NCI-H1436 (cell line): ENCODE results near the gene TRPM3.

Experiments
- DNase-seq: peaks from one replicate; lab custom pipeline; 2025; lab: John Stamatoyannopoulos, UW

The TRPM3 gene

DNA sequence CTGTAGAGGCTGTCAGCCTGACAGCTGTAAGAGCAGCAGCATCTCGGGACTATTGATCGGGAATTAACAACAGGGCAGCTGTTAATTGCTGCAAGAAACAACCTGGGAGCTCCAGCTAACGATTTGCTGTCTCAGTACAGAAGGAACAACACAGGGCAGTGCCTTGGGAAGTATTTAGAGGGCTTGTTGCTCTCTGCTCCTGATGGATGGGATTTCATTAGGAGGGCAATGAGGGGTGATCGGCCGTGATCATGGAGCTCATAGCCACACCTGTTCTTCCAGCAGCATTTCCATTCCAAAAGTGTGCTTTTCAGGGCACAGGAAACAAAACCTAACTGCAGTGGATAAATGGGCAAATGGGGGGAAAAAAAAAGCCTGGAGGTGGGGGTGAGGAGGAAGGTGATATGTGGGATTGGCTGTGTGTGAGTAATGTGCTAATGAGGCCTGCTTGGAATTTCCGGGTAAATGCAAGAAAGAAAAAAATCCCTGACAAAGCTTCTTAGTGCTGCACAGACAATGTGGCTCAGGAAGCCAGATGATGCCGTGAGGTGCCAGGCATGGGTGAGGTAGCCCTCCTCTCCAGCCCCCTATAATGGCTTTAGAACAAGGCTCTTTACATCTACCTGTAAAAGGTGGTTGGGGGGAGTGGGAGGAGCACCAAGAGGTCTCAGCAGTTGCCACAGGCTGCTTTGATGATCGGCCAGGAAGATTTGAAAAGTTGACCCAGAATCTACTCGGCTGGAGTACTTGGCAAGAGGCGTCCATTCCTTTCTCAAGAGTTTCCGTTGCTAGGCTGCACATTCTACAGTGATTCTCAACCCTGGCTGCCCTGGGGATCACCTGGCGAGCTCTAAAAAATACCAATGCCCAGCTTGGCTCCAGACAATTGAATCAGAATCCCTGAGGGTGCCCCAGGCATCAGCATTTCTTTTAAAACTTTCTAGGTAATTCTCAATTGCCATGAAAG lies 567.4 kb downstream of the TRPM3 start:
- no peak for DNase-seq

DNA sequence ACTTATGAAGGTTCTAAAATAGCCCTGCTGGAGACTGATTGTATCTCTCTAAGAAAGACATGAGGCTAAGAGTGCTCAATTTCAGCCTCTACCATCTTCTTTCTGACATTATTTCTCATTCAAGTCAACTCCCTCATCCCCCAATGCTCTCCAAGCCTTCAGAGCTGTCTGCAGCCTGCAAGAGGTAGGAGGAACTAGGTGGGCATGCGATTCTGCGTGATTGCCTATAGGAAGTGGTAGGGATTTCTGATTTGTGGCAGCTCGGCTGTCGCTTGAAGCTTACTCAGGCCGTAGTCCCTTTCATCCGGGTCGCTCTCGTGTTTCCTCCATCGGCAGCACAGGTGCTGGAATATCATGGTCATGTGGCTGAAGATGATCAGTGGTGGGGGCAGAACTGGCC lies 568.9 kb downstream of the TRPM3 start:
- DNase-seq: no peak

DNA sequence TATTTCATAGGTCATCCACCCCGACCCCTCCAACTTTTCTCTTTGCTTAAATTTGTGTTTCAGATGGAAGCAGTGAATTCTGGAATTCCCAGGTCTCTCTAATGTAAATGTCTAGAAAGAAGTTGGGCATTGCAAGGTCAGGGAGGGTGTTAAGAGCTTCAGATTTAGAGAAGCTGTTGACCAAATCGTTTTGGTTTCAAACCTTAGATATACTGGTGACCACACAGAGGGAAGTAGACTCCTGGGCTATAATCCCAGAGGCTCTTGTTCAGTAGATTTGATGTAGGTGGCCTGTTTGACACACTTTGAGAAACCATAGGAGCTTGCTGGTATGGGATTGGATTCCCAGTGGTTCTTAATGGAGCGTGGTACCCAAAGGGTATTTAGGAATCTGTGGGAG lies 569.6 kb downstream of the TRPM3 start:
- no peak for DNase-seq

DNA sequence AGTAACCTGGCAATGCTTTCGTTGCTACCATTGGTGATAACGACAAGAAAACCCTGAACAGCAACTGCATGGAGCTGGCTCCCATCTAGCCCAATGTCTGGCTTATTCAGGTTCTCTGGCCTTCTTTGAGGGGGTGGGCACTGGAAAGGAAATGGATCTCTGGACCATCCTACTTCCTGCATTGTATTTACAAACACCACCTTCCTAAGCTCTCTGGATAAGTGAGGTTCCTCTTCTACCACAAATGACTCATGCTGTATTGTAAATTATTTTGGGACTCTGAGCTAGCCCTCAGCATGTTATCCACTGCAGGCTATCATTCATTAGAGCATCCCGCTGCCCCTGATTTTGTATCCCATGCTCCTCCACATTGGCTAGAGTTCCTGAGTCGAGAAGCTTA lies 570.0 kb downstream of the TRPM3 start:
- DNase-seq: no peak

DNA sequence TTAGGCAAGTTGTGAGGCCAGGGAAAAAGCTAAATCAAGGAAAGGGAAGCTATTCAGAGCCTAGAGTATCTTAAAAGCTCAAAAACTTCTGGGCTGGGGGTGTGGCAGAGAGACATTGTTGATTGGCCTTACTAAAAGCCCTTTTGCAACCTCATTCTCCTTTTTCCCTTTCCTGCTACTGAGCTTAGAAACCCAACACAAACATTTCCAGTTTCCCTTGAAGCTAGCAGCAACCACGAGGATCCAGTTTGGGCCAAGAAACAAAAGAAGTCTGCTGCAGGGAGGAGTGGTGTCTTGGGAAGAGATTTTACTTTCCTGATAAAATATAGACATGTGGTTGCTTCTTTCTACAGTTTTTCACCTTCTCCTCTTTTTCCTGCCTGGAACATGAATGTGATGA lies 571.5 kb downstream of the TRPM3 start:
- no peak for DNase-seq

DNA sequence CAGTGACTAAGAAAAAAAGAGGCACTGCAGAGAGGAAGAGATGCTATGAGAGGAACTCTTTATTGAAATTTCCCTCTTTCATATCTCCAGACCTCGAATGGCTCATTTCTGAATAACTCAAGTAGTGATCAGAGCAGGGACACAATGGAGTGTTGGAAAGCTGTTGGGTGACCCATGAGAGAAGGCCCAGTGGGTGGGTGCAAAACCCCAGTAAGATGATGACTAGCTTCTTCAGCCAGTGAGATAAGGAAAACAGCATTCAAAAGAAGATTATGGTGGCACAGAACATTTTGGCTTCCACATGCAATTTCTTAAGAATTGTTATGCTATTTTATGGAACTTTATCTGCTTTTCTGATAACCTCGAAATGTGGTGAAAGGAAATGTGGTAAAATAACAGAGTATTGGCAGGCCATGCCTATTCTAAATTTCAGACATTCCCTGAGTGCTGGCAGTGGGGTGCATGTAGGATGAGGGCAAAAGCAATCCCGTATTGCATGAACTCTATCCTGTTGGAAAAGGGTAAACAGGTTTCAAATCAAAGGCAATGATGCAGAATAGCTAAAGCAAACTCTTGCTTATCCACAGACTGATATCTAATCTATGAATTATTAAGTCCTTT lies 579.0 kb downstream of the TRPM3 start:
- no peak for DNase-seq

DNA sequence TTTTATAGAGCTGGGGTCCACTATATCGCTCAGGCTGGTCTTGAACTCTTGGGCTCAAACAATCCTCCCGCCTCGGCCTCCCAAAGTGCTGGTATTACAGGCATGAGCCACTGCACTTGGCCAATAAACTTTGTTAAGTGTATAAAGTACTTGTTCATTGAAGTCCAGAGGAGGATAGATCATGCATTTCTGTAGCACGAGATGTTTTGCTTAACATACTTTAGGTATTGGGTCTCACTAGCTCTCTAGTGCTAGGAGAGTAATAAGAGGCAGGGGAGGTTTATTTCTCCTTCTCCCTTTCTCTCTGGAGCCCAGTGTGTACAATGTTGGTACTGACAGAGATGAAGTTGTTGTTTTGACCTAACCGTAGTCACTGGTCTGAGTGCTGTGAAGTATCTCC lies 581.4 kb downstream of the TRPM3 start:
- no peak for DNase-seq

DNA sequence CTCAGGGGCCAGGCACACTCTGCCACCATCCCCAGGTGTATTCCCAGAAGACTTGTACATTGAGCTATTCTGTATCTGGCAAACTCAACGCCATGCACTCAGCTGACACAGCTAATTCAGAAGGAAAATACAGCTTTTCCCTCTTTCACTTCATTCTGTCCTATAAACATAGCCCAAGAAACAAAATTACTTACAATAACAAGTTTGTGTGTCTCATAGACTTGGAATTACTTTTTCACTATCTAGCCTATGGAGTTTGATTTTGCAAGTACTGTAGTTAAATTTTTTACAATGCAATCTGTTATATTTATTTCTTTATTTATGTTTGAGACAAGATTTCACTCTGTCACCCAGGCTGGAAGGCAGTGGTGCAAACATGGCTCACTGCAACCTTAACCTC lies 581.9 kb downstream of the TRPM3 start:
- DNase-seq: no peak

DNA sequence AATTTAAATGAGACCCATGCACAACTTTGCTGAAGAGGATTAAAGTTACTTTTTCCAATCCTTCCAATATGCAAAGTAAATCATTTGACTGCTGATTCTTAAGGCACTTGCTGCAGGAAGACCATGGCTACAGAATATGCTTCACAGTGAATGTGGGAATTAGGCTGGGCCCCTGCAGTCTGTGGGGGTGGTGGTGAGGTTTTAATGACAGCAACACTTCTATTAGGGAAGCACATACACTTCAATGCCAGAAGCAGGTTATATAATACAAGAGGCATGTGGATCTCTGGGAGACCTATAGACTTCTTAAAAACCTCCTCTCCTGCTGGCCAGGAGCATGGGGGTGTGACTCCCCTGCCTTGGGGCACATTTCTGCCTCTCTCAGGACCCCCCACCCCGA lies 582.4 kb downstream of the TRPM3 start:
- DNase-seq: no peak

DNA sequence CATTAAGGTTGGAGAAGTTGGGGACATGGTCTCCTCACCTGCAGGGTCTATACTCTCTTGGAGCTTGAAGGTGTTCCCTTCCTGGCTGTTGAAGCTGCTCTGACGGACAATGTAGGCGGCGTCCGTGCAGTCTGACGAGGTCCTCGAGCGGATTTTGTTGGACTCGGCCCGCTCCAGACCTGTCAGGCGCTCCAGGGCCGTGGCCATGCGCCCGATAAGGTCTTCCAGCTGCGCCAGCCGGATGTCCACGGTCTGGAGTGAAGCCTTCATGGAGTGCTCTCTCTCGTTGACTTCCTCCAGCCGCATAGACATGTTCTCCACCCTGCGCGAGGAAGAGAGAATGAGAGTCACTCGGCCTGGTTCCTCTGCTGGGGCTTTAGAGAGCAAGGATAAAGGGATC lies 584.3 kb downstream of the TRPM3 start:
- DNase-seq: no peak

DNA sequence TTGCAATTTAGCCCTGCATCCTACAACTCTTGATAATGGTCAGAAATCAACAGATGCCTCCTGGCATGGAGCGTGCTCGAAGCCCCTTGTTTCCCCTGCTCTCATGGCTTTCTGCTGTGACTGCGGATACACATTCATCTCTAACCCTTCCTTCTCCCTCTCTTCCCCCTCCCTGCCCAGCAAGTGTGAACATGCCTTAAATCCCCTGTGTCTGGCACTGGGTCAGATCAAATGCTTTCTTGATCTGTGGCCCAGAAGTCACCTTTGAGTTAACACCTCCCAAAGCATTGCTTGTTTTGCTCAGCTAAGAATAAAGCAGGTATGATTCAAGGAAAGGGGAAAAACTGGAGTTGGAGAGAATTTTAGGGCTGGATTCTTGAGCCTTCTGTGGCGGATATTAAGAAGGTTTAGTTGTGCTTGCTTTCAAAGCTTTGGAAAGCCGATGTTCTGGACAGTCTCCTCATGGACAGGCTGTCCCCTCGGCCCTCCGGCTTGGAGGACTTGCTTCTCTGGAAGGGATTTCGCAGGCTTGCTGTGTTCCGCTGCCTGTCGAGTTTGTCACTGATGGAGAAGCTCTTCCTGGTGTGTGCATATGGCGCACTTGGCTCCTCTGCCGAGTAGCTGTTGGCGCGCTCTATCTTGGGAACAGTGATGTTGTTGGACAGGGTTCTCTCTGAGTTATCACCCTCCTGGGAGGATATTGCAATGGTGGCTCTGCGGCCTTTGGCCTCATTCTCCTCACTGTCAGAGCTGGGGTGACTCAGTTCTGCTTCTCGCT lies 585.7 kb downstream of the TRPM3 start:
- no peak for DNase-seq

DNA sequence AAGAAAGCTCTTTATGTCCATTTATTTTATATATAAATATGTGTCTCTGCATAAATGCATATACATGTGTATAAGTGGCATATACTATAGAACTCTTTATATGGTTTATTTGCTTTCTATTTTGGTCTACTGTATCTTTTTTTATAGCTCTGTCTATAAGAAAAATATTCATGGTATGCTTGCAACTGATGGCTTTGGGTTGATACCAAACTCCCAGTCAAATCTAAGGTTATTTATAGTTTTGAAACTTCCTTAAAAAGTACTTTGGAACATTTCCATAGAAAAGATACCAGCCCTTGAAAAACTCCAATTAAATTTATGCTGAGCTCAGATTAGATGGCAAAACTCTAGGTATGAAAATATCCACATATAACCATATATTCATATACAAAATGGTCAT lies 587.0 kb downstream of the TRPM3 start:
- DNase-seq: no peak

DNA sequence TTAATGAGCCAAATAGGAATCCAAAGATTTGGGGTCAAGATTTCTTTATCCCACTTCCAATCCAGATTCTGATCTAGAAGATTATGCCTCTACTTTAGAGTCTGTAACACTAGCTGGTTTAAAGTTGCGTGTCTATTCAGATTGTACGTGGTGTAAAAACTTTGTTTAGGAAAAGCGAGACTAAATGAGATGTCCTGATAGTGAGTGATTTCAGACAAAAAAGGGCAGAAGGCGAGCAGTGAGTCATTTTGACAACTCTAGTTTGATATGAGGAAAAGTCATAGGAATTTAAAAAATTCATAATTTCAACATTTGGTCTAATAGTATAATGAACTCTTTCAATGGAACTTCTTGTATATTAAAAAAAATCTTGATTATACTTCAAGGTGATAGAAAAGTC lies 587.4 kb downstream of the TRPM3 start:
- DNase-seq: no peak

DNA sequence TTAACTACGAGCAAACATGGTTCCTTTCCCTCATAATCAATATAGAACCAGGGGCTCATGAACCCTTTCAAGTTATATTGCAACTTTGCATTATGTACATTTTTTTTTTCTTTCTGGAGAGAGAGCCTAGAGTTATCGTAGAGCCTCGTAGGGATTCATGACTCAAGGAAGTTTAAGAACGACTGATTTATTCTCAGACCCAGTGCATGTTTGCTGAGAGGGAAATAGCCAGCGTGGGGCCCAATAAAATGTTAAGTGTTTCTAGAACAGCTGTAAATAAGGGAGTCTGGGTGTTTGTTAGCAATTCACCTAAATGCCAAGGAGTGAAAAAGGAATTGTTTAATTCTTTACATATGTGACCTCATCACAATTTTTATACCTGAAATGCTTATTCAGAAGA lies 587.9 kb downstream of the TRPM3 start:
- DNase-seq: no peak

DNA sequence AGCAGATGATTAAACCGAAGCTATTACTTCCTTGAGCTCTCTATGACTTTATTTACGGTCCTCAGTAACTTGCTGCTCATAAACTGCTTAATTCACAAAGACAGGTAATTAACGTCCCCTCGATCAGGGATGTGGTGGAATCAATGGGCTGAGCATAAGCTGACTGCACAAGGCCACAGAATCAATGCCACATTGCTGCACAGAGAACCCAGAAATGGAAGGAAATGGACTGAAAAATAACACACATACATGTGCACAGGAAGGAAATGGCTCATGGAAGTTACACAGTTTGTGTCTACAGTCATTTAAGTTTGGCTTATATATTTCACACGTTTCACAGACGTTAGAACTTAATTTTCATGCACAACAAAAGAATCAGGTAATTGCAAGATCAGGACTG lies 588.7 kb downstream of the TRPM3 start:
- no peak for DNase-seq

DNA sequence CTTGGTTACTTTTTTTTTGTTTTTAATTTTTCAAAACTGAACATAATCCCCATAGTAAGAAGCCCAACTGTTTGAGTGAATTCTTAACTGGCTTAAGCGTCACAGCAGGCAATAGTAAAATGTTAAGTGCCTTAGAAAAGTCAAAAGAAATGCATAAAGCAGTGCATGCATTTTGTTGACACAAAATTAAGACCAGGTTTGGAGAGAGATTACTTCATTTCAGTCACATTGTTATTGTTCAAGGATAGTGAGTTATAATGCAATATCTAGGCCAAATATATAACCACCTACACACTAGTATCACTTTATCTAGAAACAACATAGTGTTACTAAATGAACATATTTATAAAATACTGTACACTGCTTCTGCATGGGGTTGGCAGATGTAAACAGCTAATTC lies 590.1 kb downstream of the TRPM3 start:
- DNase-seq: no peak

DNA sequence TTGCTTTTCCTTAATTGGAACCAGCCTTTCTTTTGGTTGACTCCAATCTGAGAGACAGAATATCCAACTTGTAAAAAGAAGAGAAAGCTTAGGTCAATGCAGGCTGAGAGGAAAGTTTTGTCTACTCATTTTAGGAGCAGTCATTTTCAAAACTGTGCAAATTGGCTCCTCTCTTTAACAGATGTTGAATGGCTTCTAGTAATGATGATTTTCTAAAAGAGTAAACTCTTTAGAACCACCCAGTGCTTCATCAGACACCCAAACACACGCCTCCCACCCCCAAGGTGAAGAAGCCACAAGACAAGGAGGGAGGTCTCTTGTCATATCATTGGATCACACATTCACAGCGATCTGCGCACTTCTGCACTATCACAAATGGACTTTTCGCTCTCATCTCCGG lies 590.7 kb downstream of the TRPM3 start:
- no peak for DNase-seq

DNA sequence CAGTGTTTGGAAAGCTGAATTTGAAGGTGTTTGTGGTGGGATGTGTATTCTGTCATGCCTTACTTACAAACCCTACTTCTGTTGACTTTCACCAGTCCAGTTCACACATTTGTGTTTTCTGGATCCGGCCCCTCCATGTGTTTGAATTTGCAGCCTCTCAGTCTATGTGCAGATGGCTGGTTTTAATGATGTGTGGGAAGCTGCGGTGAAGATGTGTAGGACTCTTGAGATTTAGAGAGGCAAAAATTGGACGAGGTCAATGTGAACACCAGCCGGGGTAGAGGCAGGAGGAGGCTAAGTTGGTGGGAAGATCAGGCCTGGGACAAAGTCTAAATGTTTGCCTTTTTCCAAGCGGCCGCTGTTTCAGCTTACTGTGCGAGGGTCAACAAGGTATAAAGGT lies 591.6 kb downstream of the TRPM3 start:
- DNase-seq: no peak

DNA sequence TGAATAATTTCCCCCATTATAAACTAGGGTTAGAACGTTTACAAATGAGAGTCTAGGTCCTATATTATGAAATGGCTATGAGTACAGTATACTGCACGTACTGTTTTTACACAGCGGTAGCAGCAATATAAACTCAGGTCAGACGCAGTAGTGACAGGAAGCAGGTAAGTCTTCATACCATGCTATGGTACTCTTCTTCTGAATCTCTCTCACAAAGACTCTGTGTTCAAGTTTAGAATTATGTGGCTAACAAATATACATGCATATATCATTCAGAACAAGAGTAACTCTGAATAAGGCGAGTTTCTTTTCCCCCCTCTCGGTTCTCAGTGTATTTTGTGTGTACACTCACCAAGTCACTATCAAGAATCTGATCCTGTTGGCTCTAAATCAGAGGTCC lies 592.0 kb downstream of the TRPM3 start:
- DNase-seq: no peak

DNA sequence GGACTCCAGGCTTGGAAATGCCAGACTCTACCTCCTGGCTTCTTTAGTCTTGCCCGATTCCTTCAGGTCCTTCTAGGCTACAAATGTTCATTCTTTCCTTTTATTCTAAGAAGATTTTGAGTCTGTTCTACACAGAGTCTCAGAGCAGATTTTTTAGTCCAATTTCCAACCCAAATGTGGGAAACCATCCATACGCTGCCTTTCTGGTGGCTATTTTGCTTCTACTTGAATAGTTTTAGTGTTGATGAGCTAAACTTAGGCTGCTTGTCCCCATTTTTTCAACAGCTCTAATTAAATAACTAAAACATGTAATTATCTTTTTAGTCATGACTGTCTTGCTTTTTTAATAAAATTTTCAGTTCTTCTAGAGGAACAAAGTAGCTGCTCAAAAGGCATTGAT lies 594.5 kb downstream of the TRPM3 start:
- no peak for DNase-seq

DNA sequence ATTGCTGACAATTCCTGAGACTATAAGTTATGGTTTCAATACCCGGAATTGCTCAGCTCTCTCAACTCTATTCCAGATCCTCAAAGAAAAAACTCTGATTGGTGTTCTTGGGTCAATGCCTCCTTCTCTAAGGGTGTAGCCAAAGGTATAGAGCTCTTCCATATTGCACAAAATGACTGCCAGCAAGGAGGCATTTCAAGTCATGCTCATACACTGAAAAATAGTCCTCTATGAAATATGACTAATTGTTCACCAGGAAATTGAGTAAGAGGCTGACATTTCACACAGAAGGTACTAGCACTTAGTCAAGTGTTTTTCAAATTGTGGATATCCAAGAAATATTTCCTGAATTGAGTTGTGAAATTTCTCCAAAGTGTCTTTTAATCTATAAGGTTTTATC lies 595.9 kb downstream of the TRPM3 start:
- no peak for DNase-seq

DNA sequence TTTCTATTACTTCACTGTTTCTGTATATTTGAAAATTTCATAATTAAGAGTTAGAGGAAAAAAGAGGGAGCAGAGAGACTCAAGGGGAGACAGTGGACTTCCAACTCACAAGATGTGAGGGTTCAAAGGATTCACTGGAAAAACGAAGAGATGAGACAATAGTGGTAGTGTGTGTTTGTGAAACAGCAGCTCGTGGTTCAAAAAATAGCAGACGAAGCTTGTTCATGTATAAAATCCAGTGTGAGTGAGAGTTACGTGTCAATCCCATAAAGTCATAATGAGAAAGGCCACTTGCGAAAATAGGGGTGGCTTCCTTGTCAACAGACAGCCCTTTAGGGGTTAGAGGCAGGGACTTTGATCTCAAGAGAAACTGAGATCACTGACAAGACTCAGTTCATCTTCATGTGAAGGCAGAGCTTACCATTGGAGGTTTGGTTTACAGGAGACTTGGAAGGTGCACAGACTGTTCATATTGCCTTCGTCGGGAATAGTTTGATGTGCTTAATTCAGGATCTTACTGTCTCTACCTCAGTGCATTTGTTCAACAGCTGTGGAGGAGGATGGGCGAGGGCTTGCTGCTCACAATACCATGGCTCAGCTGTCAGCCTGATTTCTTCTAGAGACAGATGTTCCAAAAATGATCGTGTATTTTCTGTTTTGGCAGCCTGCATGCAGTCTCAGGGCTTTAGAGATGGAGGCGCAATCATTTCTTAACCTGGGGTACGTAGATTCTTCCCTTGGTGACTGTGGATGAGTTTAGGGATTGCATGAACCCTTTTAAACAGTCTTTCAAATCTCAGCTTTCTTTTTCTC lies 601.3 kb downstream of the TRPM3 start:
- no peak for DNase-seq
